ENCODE results near the gene GRHL3. TPM values are rescaled to one million over a fixed set of nuclear protein-coding genes. Genes with fewer than 3 reads are reported as not detected.

The GRHL3 gene
- total RNA-seq, 1 donor from 2014 or later, result 1.5 TPM

- no peak overlapping the region for H3K9ac ChIP-seq
- H3K4me3 Mint-ChIP-seq, result no peak overlapping the region
- DNase-seq (ENCODE audit: low spot score), result no peak
Measured at GRCh38 chr1:24360681-24361080, 41.5 kb downstream of the GRHL3 start.

GRCh38 chr1:24361811-24362210 is 42.7 kb downstream of the GRHL3 start:
- TF ChIP-seq EZH2 (IDR thresholded peaks at IDR 0.05) (no peak), CTCF (IDR thresholded peaks at IDR 0.05) (no peak), EZH2phosphoT487 (IDR thresholded peaks at IDR 0.05) (no peak)
- Mint-ChIP-seq H3K4me3 (no peak overlapping the region), H3K9me3 (no peaks in the 10 kb centered on the region), H3K27ac (no peak overlapping the region), H3K27me3 (ENCODE audit: insufficient read depth, low read depth) (peaks cover 9% of the 10 kb centered on the region), H3K4me1 (peaks cover 46% of the 10 kb centered on the region), H3K36me3 (peaks cover 15% of the 10 kb centered on the region)
- Histone ChIP-seq H3F3A (ENCODE audit: low read depth) (peaks cover 27% of the 10 kb centered on the region), H3K27me3 (no peaks in the 10 kb centered on the region), H3K9ac (no peak overlapping the region), H3K27ac (no peak overlapping the region), H3K9me3 (ENCODE audit: low read depth) (no peaks in the 10 kb centered on the region), H2AFZ (replicated peaks) (no peak overlapping the region), H3K4me1 (peaks cover 37% of the 10 kb centered on the region), H3K79me2 (ENCODE audit: low read depth) (no peaks in the 10 kb centered on the region), H3K4me3 (no peak overlapping the region), H3K36me3 (no peaks in the 10 kb centered on the region), H3K4me2 (no peak overlapping the region), H4K20me1 (ENCODE audit: low read depth) (peaks cover 9% of the 10 kb centered on the region)
- no peak for DNase-seq (ENCODE audit: low spot score)

More at GRCh38 chr1:24360681-24361080, 41.5 kb downstream of the GRHL3 start:
- Mint-ChIP-seq H3K4me1 (peaks cover 38% of the 10 kb centered on the region), H3K36me3 (peaks cover 11% of the 10 kb centered on the region), H3K27ac (no peak overlapping the region), H3K9me3 (no peaks in the 10 kb centered on the region), H3K27me3 (ENCODE audit: insufficient read depth, low read depth) (peaks cover 9% of the 10 kb centered on the region)
- Histone ChIP-seq H3K4me1 (peaks cover 29% of the 10 kb centered on the region), H4K20me1 (ENCODE audit: low read depth) (peaks cover 9% of the 10 kb centered on the region), H3K4me3 (no peak overlapping the region), H3K36me3 (no peaks in the 10 kb centered on the region), H2AFZ (replicated peaks) (no peak overlapping the region), H3K27me3 (no peaks in the 10 kb centered on the region), H3K9me3 (ENCODE audit: low read depth) (no peaks in the 10 kb centered on the region), H3K4me2 (no peak overlapping the region), H3K79me2 (ENCODE audit: low read depth) (no peaks in the 10 kb centered on the region), H3K27ac (no peak overlapping the region), H3F3A (ENCODE audit: low read depth) (peaks cover 26% of the 10 kb centered on the region)
- TF ChIP-seq EZH2phosphoT487 (IDR thresholded peaks at IDR 0.05), result no peak
- TF ChIP-seq EZH2 (IDR thresholded peaks at IDR 0.05), result no peak
- no peak for TF ChIP-seq CTCF (IDR thresholded peaks at IDR 0.05)

- Histone ChIP-seq H3K79me2 (ENCODE audit: low read depth) (no peaks in the 10 kb centered on the region), H3K36me3 (no peaks in the 10 kb centered on the region)
Measured at GRCh38 chr1:24362396-24362795, 43.2 kb downstream of the GRHL3 start.

More at GRCh38 chr1:24362396-24362795, 43.2 kb downstream of the GRHL3 start:
- Mint-ChIP-seq H3K27me3 (ENCODE audit: insufficient read depth, low read depth) (peaks cover 9% of the 10 kb centered on the region), H3K4me3 (no peak overlapping the region), H3K27ac (peak overlapping the region; percentile 29), H3K36me3 (peaks cover 15% of the 10 kb centered on the region), H3K4me1 (peaks cover 44% of the 10 kb centered on the region), H3K9me3 (no peaks in the 10 kb centered on the region)
- H2AFZ ChIP-seq (replicated peaks), result no peak overlapping the region
- TF ChIP-seq CTCF (IDR thresholded peaks at IDR 0.05) (no peak), EZH2phosphoT487 (IDR thresholded peaks at IDR 0.05) (no peak), EZH2 (IDR thresholded peaks at IDR 0.05) (no peak)
- H3K9me3 ChIP-seq (ENCODE audit: low read depth), result no peaks in the 10 kb centered on the region
- H3F3A ChIP-seq (ENCODE audit: low read depth), result peaks cover 27% of the 10 kb centered on the region
- no peak overlapping the region for H3K27ac ChIP-seq
- no peak for DNase-seq (ENCODE audit: low spot score)
- no peak overlapping the region for H3K4me2 ChIP-seq
- peaks cover 9% of the 10 kb centered on the region for H4K20me1 ChIP-seq (ENCODE audit: low read depth)
- H3K4me1 ChIP-seq, result peaks cover 37% of the 10 kb centered on the region
- no peaks in the 10 kb centered on the region for H3K27me3 ChIP-seq
- H3K9ac ChIP-seq, result no peak overlapping the region
- no peak overlapping the region for H3K4me3 ChIP-seq

Data from neural progenitor cell (in vitro differentiated cells).